Nephron progenitor cell (in vitro differentiated cells): ENCODE measurements around the gene FLNC.

Experiments
- DNase-seq: peaks from one replicate; pipeline ENCODE4 v3.0.0; 2021
- H3K27ac Mint-ChIP-seq: 2 replicates; pipeline ENCODE4 v1.8.0; 2021; ENCODE audit warnings: mild to moderate bottlenecking, moderate library complexity, mixed read lengths
- H3K27me3 Mint-ChIP-seq: 2 replicates; pipeline ENCODE4 v1.8.0; 2021; ENCODE audit warnings: mild to moderate bottlenecking, low read depth, mixed read lengths; ENCODE audit not compliant: poor library complexity
- H3K36me3 Mint-ChIP-seq: 2 replicates; pipeline ENCODE4 v1.8.0; 2021; ENCODE audit warnings: low read depth, mixed read lengths
- H3K4me1 Mint-ChIP-seq: 2 replicates; pipeline ENCODE4 v1.8.0; 2021; ENCODE audit warnings: mixed read lengths
- H3K4me3 Mint-ChIP-seq: 2 replicates; pipeline ENCODE4 v1.8.0; 2021; ENCODE audit warnings: mild to moderate bottlenecking, moderate library complexity, mixed read lengths
- H3K9me3 Mint-ChIP-seq: 2 replicates; pipeline ENCODE4 v1.8.0; 2021; ENCODE audit warnings: mild to moderate bottlenecking, moderate library complexity, mixed read lengths
- TF ChIP-seq, protein P1 (sequence below): fragments of 200-600 bp; sonication (generic); IDR thresholded peaks from 2 replicates; pipeline ENCODE4 v1.5.0; 2021; ENCODE audit warnings: antibody characterized with exemption

FLNC gene

DNA sequence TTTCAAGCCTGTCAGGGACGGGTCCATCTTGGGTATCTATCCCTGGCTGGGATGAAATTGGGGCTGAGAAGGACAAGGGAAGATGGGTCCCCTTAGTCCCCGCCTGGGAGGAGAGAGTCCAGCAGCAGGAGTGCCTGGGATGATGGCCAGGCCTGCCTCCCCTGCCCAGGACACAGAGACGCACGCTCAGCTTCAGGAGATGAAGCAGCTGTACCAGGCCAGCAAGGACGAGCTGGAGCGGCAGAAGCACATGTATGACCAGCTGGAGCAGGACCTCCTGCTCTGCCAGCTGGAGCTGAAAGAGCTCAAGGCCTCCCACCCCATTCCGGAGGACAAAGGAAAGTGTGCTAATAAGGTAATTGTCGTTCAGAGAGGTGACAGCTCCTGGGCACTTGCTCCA lies 23.0 kb upstream of the FLNC start:
- Mint-ChIP-seq H3K4me1 (peaks cover 16% of the 10 kb centered on the region), H3K36me3 (peaks cover 43% of the 10 kb centered on the region), H3K9me3 (no peaks in the 10 kb centered on the region), H3K4me3 (no peak overlapping the region), H3K27me3 (no peaks in the 10 kb centered on the region), H3K27ac (no peak overlapping the region)
- DNase-seq, result no peak
- TF ChIP-seq, protein P1, sequence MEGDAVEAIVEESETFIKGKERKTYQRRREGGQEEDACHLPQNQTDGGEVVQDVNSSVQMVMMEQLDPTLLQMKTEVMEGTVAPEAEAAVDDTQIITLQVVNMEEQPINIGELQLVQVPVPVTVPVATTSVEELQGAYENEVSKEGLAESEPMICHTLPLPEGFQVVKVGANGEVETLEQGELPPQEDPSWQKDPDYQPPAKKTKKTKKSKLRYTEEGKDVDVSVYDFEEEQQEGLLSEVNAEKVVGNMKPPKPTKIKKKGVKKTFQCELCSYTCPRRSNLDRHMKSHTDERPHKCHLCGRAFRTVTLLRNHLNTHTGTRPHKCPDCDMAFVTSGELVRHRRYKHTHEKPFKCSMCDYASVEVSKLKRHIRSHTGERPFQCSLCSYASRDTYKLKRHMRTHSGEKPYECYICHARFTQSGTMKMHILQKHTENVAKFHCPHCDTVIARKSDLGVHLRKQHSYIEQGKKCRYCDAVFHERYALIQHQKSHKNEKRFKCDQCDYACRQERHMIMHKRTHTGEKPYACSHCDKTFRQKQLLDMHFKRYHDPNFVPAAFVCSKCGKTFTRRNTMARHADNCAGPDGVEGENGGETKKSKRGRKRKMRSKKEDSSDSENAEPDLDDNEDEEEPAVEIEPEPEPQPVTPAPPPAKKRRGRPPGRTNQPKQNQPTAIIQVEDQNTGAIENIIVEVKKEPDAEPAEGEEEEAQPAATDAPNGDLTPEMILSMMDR, result no peak

DNA sequence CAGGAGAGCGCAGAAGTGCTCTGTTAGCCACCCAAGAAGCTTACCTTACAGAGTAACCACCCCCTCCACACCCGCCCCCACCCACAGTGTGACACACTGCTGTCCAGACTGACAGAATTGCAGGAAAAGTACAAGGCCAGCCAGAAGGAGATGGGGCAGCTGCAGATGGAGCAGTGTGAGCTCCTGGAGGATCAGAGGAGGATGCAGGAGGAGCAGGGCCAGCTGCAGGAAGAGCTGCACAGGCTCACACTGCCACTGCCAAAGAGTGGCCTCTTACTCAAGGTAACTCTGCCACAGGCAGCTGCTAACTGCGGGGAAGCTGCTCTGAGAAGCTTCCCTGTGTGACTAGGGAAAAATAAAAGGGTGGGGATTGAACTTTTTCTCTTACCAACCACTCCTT lies 20.8 kb upstream of the FLNC start:
- no peak for DNase-seq
- no peak overlapping the region for H3K4me3 Mint-ChIP-seq
- H3K27me3 Mint-ChIP-seq, result no peaks in the 10 kb centered on the region
- H3K36me3 Mint-ChIP-seq, result peaks cover 38% of the 10 kb centered on the region
- peaks cover 10% of the 10 kb centered on the region for H3K4me1 Mint-ChIP-seq
- H3K9me3 Mint-ChIP-seq, result no peaks in the 10 kb centered on the region
- no peak overlapping the region for H3K27ac Mint-ChIP-seq
- TF ChIP-seq, protein P1, result no peak

DNA sequence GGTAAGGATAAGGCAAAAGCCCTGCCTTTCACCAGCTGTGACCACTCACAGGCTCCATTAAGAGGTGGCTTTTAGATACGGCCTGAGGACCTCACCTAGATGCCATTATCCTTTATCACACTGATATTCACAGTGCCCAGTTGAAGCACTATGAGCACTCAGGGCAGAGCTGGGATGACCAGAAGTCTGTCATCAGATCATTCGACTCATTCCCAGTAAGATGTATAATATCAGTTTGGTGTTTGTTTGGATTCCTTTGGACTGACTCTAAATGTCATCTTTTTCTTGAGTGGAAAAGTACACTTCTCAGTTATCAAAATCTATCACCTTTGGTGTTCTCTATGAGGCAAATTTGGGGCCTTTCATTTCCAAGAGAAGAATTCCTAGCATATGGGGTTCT lies 19.7 kb upstream of the FLNC start:
- Mint-ChIP-seq H3K36me3 (peaks cover 37% of the 10 kb centered on the region), H3K9me3 (no peaks in the 10 kb centered on the region), H3K4me3 (no peak overlapping the region), H3K27me3 (no peaks in the 10 kb centered on the region), H3K27ac (no peak overlapping the region), H3K4me1 (no peaks in the 10 kb centered on the region)
- TF ChIP-seq, protein P1, result no peak
- DNase-seq, result no peak

DNA sequence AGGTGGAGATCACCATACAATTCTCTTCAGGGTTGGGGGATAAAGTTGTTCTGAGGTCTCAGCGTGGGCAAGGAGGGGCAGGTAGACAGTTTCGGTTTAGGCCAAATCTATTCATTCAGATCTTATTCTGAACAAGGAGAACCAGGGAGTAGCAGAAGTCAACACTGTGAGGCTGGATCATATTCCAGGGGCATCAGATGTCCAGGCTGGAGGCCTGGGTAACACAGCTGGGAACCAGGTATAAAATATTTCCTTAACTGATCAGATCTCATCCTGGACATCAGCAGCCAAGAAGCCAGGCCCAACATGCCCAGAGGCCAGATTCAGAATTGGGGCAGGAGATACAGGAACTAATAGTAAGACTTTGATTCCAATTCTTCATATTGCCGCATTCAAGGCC lies 19.2 kb upstream of the FLNC start:
- DNase-seq, result no peak
- Mint-ChIP-seq H3K4me3 (no peak overlapping the region), H3K27me3 (no peaks in the 10 kb centered on the region)

DNA sequence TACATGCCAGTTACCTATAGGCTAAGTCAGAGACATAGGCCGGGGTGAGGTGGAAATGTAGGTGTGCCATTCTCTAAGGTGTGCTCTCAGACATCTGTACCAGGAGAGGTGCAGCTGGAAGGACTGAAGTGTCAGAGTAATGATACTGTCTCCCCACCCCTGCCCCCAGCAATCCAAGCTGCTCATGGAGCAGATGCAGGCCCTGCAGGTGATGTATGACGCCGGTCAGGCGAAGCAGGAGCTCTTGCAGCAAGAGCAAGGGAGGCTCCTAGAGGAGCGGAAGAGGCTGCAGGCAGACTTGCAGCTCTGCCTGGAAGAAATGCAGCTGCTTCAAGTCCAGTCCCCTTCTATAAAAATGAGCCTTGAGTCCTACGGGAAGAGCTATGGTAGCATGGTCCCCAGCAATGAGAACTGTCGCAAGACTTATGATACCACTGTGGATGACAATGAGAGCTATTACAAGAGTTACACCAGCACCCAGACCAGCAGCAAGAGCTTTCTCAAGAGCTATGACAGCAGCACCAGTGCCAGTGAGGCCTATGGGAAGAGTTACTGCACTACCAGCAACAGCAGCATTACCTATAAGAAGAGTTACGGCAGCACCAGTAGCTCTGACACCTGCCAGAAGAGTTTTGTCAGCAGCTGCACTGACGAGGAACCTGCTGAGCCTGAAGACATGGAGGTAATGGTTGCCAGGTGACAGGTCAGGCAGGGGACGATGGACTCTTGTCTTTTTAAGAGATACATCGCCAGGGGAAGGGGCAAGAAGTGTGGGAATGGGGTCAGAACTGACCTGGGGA lies 18.4 kb upstream of the FLNC start:
- Mint-ChIP-seq H3K4me3 (no peak overlapping the region), H3K27me3 (peaks cover under 1% of the 10 kb centered on the region)
- TF ChIP-seq, protein P1, result no peak

More for the DNA sequence above, 19.2 kb upstream of the FLNC start:
- peaks cover 35% of the 10 kb centered on the region for H3K36me3 Mint-ChIP-seq
- H3K9me3 Mint-ChIP-seq, result no peaks in the 10 kb centered on the region
- TF ChIP-seq, protein P1, result no peak
- H3K4me1 Mint-ChIP-seq, result no peaks in the 10 kb centered on the region
- H3K27ac Mint-ChIP-seq, result no peak overlapping the region

More for the DNA sequence above, 18.4 kb upstream of the FLNC start:
- no peak overlapping the region for H3K27ac Mint-ChIP-seq
- H3K4me1 Mint-ChIP-seq, result peaks cover 2% of the 10 kb centered on the region
- H3K36me3 Mint-ChIP-seq, result peaks cover 28% of the 10 kb centered on the region
- no peak for DNase-seq
- no peaks in the 10 kb centered on the region for H3K9me3 Mint-ChIP-seq
